K562 (cell line): ENCODE results near the gene NUDT15. TPM values are rescaled to one million over a fixed set of nuclear protein-coding genes. Genes with fewer than 3 reads are reported as not detected.

Experiments
- ATAC-seq: fragments of 200-7000 bp; cut with Tn5 transposase; 3 replicates; pipeline ENCODE4 v1.9.1; 2020; ENCODE audit warnings: moderate library complexity
- BruUV-seq: library from RNA; stranded (reverse); fragments of 400-500 nt; replicated peaks from 2 replicates; lab custom pipeline; 2021; lab: Mats Ljungman, UMichigan
- CTCF ChIA-PET: fragments of 300-600 bp; formaldehyde crosslinking; extraction: SDS; loops from one replicate; lab custom pipeline; 2021; ENCODE audit warnings: low intra/inter-chr PET ratio; lab: Yijun Ruan, JAX
- POLR2A ChIA-PET: fragments of 300-600, 350-650 bp; sonication (Branson Sonifier 250); formaldehyde crosslinking; extraction: SDS; loops from one replicate; lab custom pipeline; 2021; ENCODE audit warnings: antibody characterized with exemption, inconsistent platforms; lab: Yijun Ruan, JAX
- DNase-seq, 4 experiments: peaks; one replicate each; pipeline versions ENCODE4 v3.0.0 to v3.0.0-alpha.2; 2011 to 2018; ENCODE audit warnings: low spot score in 3 of 4, mixed read lengths in 3 of 4; ENCODE audit errors: extremely low read depth in 1 of 4
- FAIRE-seq: peaks from 2 replicates; lab custom pipeline; 2011; peaks lifted over from hg19 to GRCh38; lab: Jason Lieb, UNC
- H2AFZ ChIP-seq: 2 replicates; pipeline ENCODE4 v1.6.0; 2011; ENCODE audit warnings: low read depth, low read length, control low read depth, inconsistent platforms
- H3K27ac ChIP-seq: fragments of 200-600 bp; 3 replicates; pipeline ENCODE4 v1.8.0; 2011; ENCODE audit warnings: low read depth, mild to moderate bottlenecking, control low read depth, inconsistent platforms, low read length, moderate library complexity, mixed read lengths; ENCODE audit errors: extremely low read depth
- H3K27me3 ChIP-seq, 2 experiments: fragments of 300-600 bp in 1 of 2; 2 replicates in 1 of 2; 3 replicates in 1 of 2; pipeline versions ENCODE4 v1.6.0 to v1.8.0; 2011; ENCODE audit warnings: inconsistent platforms in 2 of 2, low read length in 2 of 2, mild to moderate bottlenecking in 1 of 2, mixed read lengths in 1 of 2, moderate library complexity in 1 of 2; ENCODE audit not compliant: control insufficient read depth in 2 of 2, insufficient read depth in 2 of 2
- H3K36me3 ChIP-seq: fragments of 300-600 bp; 3 replicates; pipeline ENCODE4 v1.8.0; 2011; ENCODE audit warnings: mild to moderate bottlenecking, low read length, inconsistent platforms; ENCODE audit not compliant: control insufficient read depth, insufficient read depth
- H3K4me1 ChIP-seq, 2 experiments: fragments of 200-600 bp in 1 of 2; replicated peaks in 1 of 2; 2 replicates in 1 of 2; 3 replicates in 1 of 2; pipeline versions ENCODE4 v1.5.1 to v1.8.0; 2011; ENCODE audit warnings: inconsistent platforms in 2 of 2, low read length in 2 of 2, mild to moderate bottlenecking in 1 of 2, mixed read lengths in 1 of 2, moderate library complexity in 1 of 2; ENCODE audit not compliant: control insufficient read depth in 2 of 2, insufficient read depth in 2 of 2
- H3K4me2 ChIP-seq: 2 replicates; pipeline ENCODE4 v1.6.1; 2011; ENCODE audit warnings: low read length, control low read depth, inconsistent platforms, mixed read lengths; ENCODE audit not compliant: insufficient read depth
- H3K4me3 ChIP-seq: fragments of 200-600 bp; sonication (generic), shearing (Covaris generic); 2 replicates; pipeline ENCODE4 v1.5.1; 2016; ENCODE audit warnings: control low read depth, inconsistent platforms
- H3K79me2 ChIP-seq: fragments of 200-600 bp; 3 replicates; pipeline ENCODE4 v1.8.0; 2011; ENCODE audit warnings: low read length, inconsistent platforms; ENCODE audit not compliant: control insufficient read depth, insufficient read depth
- H3K9ac ChIP-seq, 2 experiments: 2 replicates each; pipeline versions ENCODE4 v1.6.0 to v1.6.1; 2011; ENCODE audit warnings: low read depth in 2 of 2, low read length in 2 of 2, control low read depth in 1 of 2, inconsistent platforms in 1 of 2, mild to moderate bottlenecking in 1 of 2, mixed read lengths in 1 of 2; ENCODE audit not compliant: insufficient read depth in 1 of 2
- H3K9me1 ChIP-seq: one replicate; pipeline ENCODE4 v1.6.0; 2011; ENCODE audit warnings: inconsistent platforms, mild to moderate bottlenecking, low read length, moderate library complexity; ENCODE audit not compliant: control insufficient read depth, insufficient read depth
- H3K9me3 ChIP-seq: replicated peaks from 2 replicates; pipeline ENCODE4 v1.5.1; 2011; ENCODE audit warnings: low read depth, low read length, inconsistent platforms; ENCODE audit not compliant: control insufficient read depth, insufficient read depth
- H4K20me1 ChIP-seq: replicated peaks from 2 replicates; pipeline ENCODE4 v1.6.1; 2011; ENCODE audit warnings: low read length, inconsistent platforms, mixed read lengths; ENCODE audit not compliant: control insufficient read depth, insufficient read depth
- CEBPB ChIP-seq: fragments of 450-650 bp; IDR thresholded peaks from 2 replicates; pipeline ENCODE4 v1.6.1; 2016; ENCODE audit warnings: missing genetic modification characterization, missing compliant biosample characterization
- CEBPG ChIP-seq, 3 experiments: fragments of 200-800 bp in 1 of 3; sonication (Bioruptor generic) in 1 of 3; sonication (generic) in 1 of 3; formaldehyde crosslinking in 1 of 3; IDR thresholded peaks in 2 of 3; conservative IDR thresholded peaks in 1 of 3; 2 replicates each; pipeline versions ENCODE4 v1.6.1 to v1.8.0; 2016 to 2022; ENCODE audit warnings: missing compliant biosample characterization in 2 of 3, missing genetic modification characterization in 2 of 3, mild to moderate bottlenecking in 1 of 3, missing genetic modification reagents in 1 of 3
- RFX5 ChIP-seq: IDR thresholded peaks from 2 replicates; pipeline ENCODE4 v1.6.1; 2011; ENCODE audit warnings: low read depth, mild to moderate bottlenecking, improper control_type of control experiment, low read length
- SMAD3 ChIP-seq: fragments of 450-650 bp; formaldehyde crosslinking; conservative IDR thresholded peaks from 2 replicates; pipeline ENCODE4 v1.4.0; 2020; ENCODE audit warnings: mild to moderate bottlenecking
- TFE3 ChIP-seq: fragments of 450-650 bp; formaldehyde crosslinking; IDR thresholded peaks from 2 replicates; pipeline ENCODE4 v1.4.0; 2020; ENCODE audit warnings: mild to moderate bottlenecking, mixed read lengths
- ZNF12 ChIP-seq: sonication (generic); formaldehyde crosslinking; IDR thresholded peaks from 2 replicates; pipeline ENCODE4 v1.4.0; 2020; ENCODE audit warnings: mild to moderate bottlenecking, missing genetic modification reagents
- ZNF3 ChIP-seq: fragments of 250-450 bp; sonication (Bioruptor Pico); IDR thresholded peaks from 2 replicates; pipeline ENCODE4 v1.5.0; 2021; ENCODE audit warnings: mild to moderate bottlenecking, moderate library complexity
- ZNF311 ChIP-seq: fragments of 250-450 bp; sonication (Bioruptor Pico); IDR thresholded peaks from 2 replicates; pipeline ENCODE4 v1.4.0; 2020; ENCODE audit warnings: mild to moderate bottlenecking, moderate library complexity
- WGBS: fragments of 100-300 bp; shearing (Covaris generic); methylation state at CpG from one replicate; pipeline ENCODE4 v1.1.6; 2016; ENCODE audit warnings: low coverage, mixed read lengths; ENCODE audit not compliant: insufficient coverage; ENCODE audit errors: missing lambda C conversion rate; 5-methylcytosine and 5-hydroxymethylcytosine counted together
- in situ Hi-C: fragments of 300-500 bp; cut with MboI; formaldehyde crosslinking; loops from 4 replicates; pipeline ENCODE4 v1.15.0; 2018; ENCODE audit warnings: inconsistent platforms, mixed read lengths
- intact Hi-C: fragments of 100-400 bp; cut with micrococcal nuclease; formaldehyde crosslinking; loops from 2 replicates; pipeline ENCODE4 v1.14.2; 2022
- polyA plus RNA-seq, 8 experiments: library from polyadenylated mRNA; depleted of rRNA in 4 of 8; stranded (reverse) in 5 of 8; unstranded in 3 of 8; fragments of >200 nt; fragmentation: Nextera tagmentation in 2 of 8; fragmentation: Illumina TruSeq in 1 of 8; extraction: Ambion mirVana in 2 of 8; extraction: Trizol in 1 of 8; gene quantifications; 2 replicates each; pipeline versions ENCODE4 v1.2.1 to v1.2.3, GENCODE V29; 2011 to 2014; ENCODE audit warnings: inconsistent platforms in 1 of 8, missing spikeins in 1 of 8
- total RNA-seq, 7 experiments: library from RNA; depleted of rRNA in 6 of 7; stranded (reverse); fragments of >200 nt in 6 of 7; fragmentation: Illumina TruSeq in 2 of 7; extraction: Trizol in 2 of 7; gene quantifications; 2 replicates each; pipeline versions ENCODE4 v1.2.1 to v1.2.3, GENCODE V29; 2011 to 2021; ENCODE audit warnings: low replicate concordance in 1 of 7

NUDT15 gene
- total and polyA plus RNA-seq, 9 of the 15 experiments (the other 6 are each of a cell fraction or from before 2014, with no cell fraction given), result 14.2 to 26.9 (median 21.6) TPM

- no peaks in the 10 kb centered on the region for H3K9me3 ChIP-seq
- intact Hi-C loops (no loop called here), in situ Hi-C loops (no loop called here)
- no peaks in the 10 kb centered on the region for H4K20me1 ChIP-seq
- no TSS peak for BruUV-seq
- ChIA-PET POLR2A (no interaction called here), CTCF (no interaction called here)
- H3K4me1 ChIP-seq, result no peaks in the 10 kb centered on the region
- no peaks in the 10 kb centered on the region for H3K79me2 ChIP-seq
- no peak for TF ChIP-seq TFE3 (CRISPR knock-in tag)
- no peak for TF ChIP-seq ZNF12
- TF ChIP-seq CEBPG (CRISPR knock-in tag; IDR thresholded peaks at IDR 0.05), result no peak
- TF ChIP-seq CEBPG (tag; conservative IDR thresholded peaks at IDR 0.05 in 1 of 2, IDR thresholded peaks at IDR 0.05 in 1 of 2), result peak in 1 of 2 experiments; percentile 60; a peak in 2 of 4 replicates
- no peak for TF ChIP-seq ZNF3 (CRISPR knock-in tag)
- TF ChIP-seq RFX5, result no peak
- no peak for TF ChIP-seq ZNF311
- TF ChIP-seq CEBPB (tag), result peak; percentile 61
- no peak for TF ChIP-seq SMAD3 (CRISPR knock-in tag)
- H3K4me2 ChIP-seq, result no peak overlapping the region
- no peak for DNase-seq
- H3K9ac ChIP-seq, result no peak overlapping the region
- H3K36me3 ChIP-seq, result no peaks in the 10 kb centered on the region
- no peaks in the 10 kb centered on the region for H3K9me1 ChIP-seq
- H3K4me3 ChIP-seq, result no peak overlapping the region
- FAIRE-seq, result no peak
- ATAC-seq, result no peak
- 88% methylated on average over 1 of the region's 1 CpG for WGBS
- no peak overlapping the region for H2AFZ ChIP-seq
- no peak overlapping the region for H3K27ac ChIP-seq
- H3K27me3 ChIP-seq, result no peaks in the 10 kb centered on the region
Measured at GRCh38 chr13:48019796-48020195, 17.7 kb upstream of the NUDT15 start.
